Astrocyte (in vitro differentiated cells and primary cell): ENCODE results near the gene MAGI3. TPM values are rescaled to one million over a fixed set of nuclear protein-coding genes. Genes with fewer than 3 reads are reported as not detected.

Source experiments
- DNase-seq: peaks from one replicate; pipeline ENCODE4 v3.0.0-alpha.2; 2010; ENCODE audit warnings: low read depth
- FAIRE-seq: peaks from 2 replicates; lab custom pipeline; 2011; peaks lifted over from hg19 to GRCh38; lab: Jason Lieb, UNC
- H2AFZ ChIP-seq: 2 replicates; pipeline ENCODE4 v1.6.0; 2012; ENCODE audit warnings: low read depth, low read length, inconsistent platforms
- H3K27ac ChIP-seq: 2 replicates; pipeline ENCODE4 v1.5.1; 2011; ENCODE audit warnings: low read depth, low read length, inconsistent platforms
- H3K27me3 ChIP-seq: 2 replicates; pipeline ENCODE4 v1.6.0; 2011; ENCODE audit warnings: low read length, inconsistent platforms; ENCODE audit not compliant: insufficient read depth
- H3K36me3 ChIP-seq: 2 replicates; pipeline ENCODE4 v1.5.1; 2011; ENCODE audit warnings: low read length, inconsistent platforms; ENCODE audit not compliant: insufficient read depth
- H3K4me1 ChIP-seq: 2 replicates; pipeline ENCODE4 v1.5.1; 2011; ENCODE audit warnings: low read length, inconsistent platforms; ENCODE audit not compliant: insufficient read depth
- H3K4me2 ChIP-seq: 2 replicates; pipeline ENCODE4 v1.6.0; 2012; ENCODE audit warnings: low read length, inconsistent platforms
- H3K4me3 ChIP-seq: 2 replicates; pipeline ENCODE4 v1.5.1; 2011; ENCODE audit warnings: low read depth, mild to moderate bottlenecking, low read length, inconsistent platforms; ENCODE audit not compliant: insufficient read depth
- H3K79me2 ChIP-seq: 2 replicates; pipeline ENCODE4 v1.6.0; 2012; ENCODE audit warnings: mild to moderate bottlenecking, low read length, inconsistent platforms; ENCODE audit not compliant: insufficient read depth
- H3K9ac ChIP-seq: 2 replicates; pipeline ENCODE4 v1.6.0; 2012; ENCODE audit warnings: mild to moderate bottlenecking, low read length, inconsistent platforms
- H3K9me3 ChIP-seq: 2 replicates; pipeline ENCODE4 v1.5.1; 2012; ENCODE audit warnings: low read depth, mild to moderate bottlenecking, low read length, inconsistent platforms; ENCODE audit not compliant: insufficient read depth
- H4K20me1 ChIP-seq: 2 replicates; pipeline ENCODE4 v1.6.0; 2012; ENCODE audit warnings: low read length, inconsistent platforms; ENCODE audit not compliant: insufficient read depth
- H3K27ac Mint-ChIP-seq: one replicate; pipeline ENCODE4 v1.8.0; 2021; ENCODE audit warnings: mild to moderate bottlenecking, mixed read lengths; ENCODE audit not compliant: unreplicated experiment
- H3K27me3 Mint-ChIP-seq: one replicate; pipeline ENCODE4 v1.8.0; 2021; ENCODE audit warnings: low read depth, mixed read lengths; ENCODE audit not compliant: unreplicated experiment
- H3K36me3 Mint-ChIP-seq: one replicate; pipeline ENCODE4 v1.8.0; 2021; ENCODE audit warnings: low read depth, mixed read lengths; ENCODE audit not compliant: unreplicated experiment
- H3K4me1 Mint-ChIP-seq: one replicate; pipeline ENCODE4 v1.8.0; 2021; ENCODE audit warnings: low read depth, mixed read lengths; ENCODE audit not compliant: unreplicated experiment
- H3K4me3 Mint-ChIP-seq: one replicate; pipeline ENCODE4 v1.8.0; 2021; ENCODE audit warnings: mild to moderate bottlenecking, moderate library complexity, mixed read lengths; ENCODE audit not compliant: unreplicated experiment
- H3K9me3 Mint-ChIP-seq: one replicate; pipeline ENCODE4 v1.8.0; 2021; ENCODE audit warnings: mild to moderate bottlenecking, mixed read lengths; ENCODE audit not compliant: unreplicated experiment
- CTCF ChIP-seq: IDR thresholded peaks from 2 replicates; pipeline ENCODE4 v1.5.1; 2011; ENCODE audit warnings: low read depth, mild to moderate bottlenecking, inconsistent platforms, low read length, moderate library complexity; ENCODE audit not compliant: insufficient read depth
- EZH2 ChIP-seq: IDR thresholded peaks from 2 replicates; pipeline ENCODE4 v1.6.1; 2012; ENCODE audit warnings: mild to moderate bottlenecking, low read length, inconsistent platforms; ENCODE audit not compliant: insufficient read depth
- total RNA-seq: library from RNA; stranded (reverse); gene quantifications from 2 replicates; pipeline ENCODE4 v1.2.1, GENCODE V29; 2021

MAGI3 gene
- total RNA-seq, 1 donor from 2014 or later = 16.5 TPM

- no peak for DNase-seq
- Histone ChIP-seq H3K79me2 (peaks cover 71% of the 10 kb centered on the region), H3K9ac (no peak overlapping the region), H2AFZ (no peak overlapping the region), H3K4me3 (no peak overlapping the region), H3K36me3 (no peaks in the 10 kb centered on the region), H3K27me3 (no peaks in the 10 kb centered on the region), H3K4me2 (no peak overlapping the region), H3K27ac (no peak overlapping the region), H3K4me1 (peaks cover 6% of the 10 kb centered on the region), H3K9me3 (no peaks in the 10 kb centered on the region), H4K20me1 (peaks cover 12% of the 10 kb centered on the region)
- peaks cover 19% of the 10 kb centered on the region for H3K4me1 Mint-ChIP-seq
- no peaks in the 10 kb centered on the region for H3K36me3 Mint-ChIP-seq
- H3K27me3 Mint-ChIP-seq = no peaks in the 10 kb centered on the region
- H3K9me3 Mint-ChIP-seq = no peaks in the 10 kb centered on the region
- TF ChIP-seq CTCF = no peak
- no peak for TF ChIP-seq EZH2
- H3K4me3 Mint-ChIP-seq = no peak overlapping the region
- no peak for FAIRE-seq
- H3K27ac Mint-ChIP-seq = no peak overlapping the region
Observed at GRCh38 chr1:113401067-113401466, 10.8 kb downstream of the MAGI3 start.

DNA sequence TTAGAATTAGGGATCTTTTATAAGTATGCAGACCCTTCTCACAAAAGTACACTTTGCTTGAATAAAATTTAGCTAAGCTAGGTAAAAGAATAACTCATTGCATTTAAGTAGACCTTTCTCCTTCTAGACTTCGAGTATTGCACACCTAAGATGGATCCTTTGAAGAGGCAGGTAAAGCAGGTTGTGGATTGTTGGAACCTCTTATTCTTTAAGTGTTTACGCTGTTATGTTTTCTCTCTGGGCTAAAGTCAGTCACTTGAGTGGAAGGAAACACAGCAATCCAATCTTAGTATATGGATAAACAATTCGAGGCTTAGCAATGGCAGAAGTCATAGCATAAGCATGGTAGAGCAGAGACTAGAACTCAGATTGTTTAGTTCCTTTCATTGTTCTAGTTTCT is 11.4 kb downstream of the MAGI3 start:
- no peak overlapping the region for H3K27ac ChIP-seq
- H4K20me1 ChIP-seq = peaks cover 12% of the 10 kb centered on the region
- no peaks in the 10 kb centered on the region for H3K9me3 Mint-ChIP-seq
- no peaks in the 10 kb centered on the region for H3K27me3 ChIP-seq
- no peaks in the 10 kb centered on the region for H3K27me3 Mint-ChIP-seq
- H3K36me3 ChIP-seq = no peaks in the 10 kb centered on the region
- H3K4me2 ChIP-seq = no peak overlapping the region
- H3K4me1 ChIP-seq = peaks cover 3% of the 10 kb centered on the region
- DNase-seq (no peak), FAIRE-seq (no peak)
- no peaks in the 10 kb centered on the region for H3K9me3 ChIP-seq
- peaks cover 16% of the 10 kb centered on the region for H3K4me1 Mint-ChIP-seq
- H3K36me3 Mint-ChIP-seq = no peaks in the 10 kb centered on the region
- no peak overlapping the region for H3K9ac ChIP-seq
- H3K4me3 Mint-ChIP-seq = no peak overlapping the region
- H3K4me3 ChIP-seq = no peak overlapping the region
- no peak overlapping the region for H3K27ac Mint-ChIP-seq
- H2AFZ ChIP-seq = no peak overlapping the region
- H3K79me2 ChIP-seq = peaks cover 69% of the 10 kb centered on the region
- no peak for TF ChIP-seq EZH2
- TF ChIP-seq CTCF = no peak

DNA sequence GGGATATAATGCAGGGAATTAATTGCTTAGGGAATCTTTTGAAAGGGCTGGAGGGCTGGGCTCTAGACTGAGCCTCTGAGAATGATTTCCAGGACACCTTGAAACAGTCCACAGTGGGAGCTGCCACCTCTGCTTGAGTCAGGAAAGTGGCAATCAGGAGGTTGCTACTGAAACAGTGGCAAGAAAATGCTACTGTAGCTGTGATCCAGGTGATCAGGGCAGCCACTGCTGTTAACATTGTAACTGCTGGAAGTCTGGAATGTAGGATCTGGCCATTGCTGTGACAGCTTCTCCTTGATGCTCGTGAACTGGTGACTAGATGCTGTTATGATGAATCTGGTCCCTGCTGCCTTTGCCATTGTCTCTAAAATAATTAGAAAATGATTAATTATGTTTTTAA is 12.8 kb downstream of the MAGI3 start:
- Histone ChIP-seq H3K4me1 (no peaks in the 10 kb centered on the region), H3K79me2 (peaks cover 60% of the 10 kb centered on the region), H3K27me3 (no peaks in the 10 kb centered on the region), H3K4me3 (no peak overlapping the region), H3K36me3 (no peaks in the 10 kb centered on the region), H3K9ac (no peak overlapping the region), H3K27ac (no peak overlapping the region), H2AFZ (no peak overlapping the region), H3K9me3 (no peaks in the 10 kb centered on the region), H4K20me1 (peaks cover 12% of the 10 kb centered on the region), H3K4me2 (no peak overlapping the region)
- Mint-ChIP-seq H3K4me1 (peaks cover 11% of the 10 kb centered on the region), H3K9me3 (no peaks in the 10 kb centered on the region), H3K4me3 (no peak overlapping the region), H3K27ac (no peak overlapping the region), H3K27me3 (no peaks in the 10 kb centered on the region), H3K36me3 (no peaks in the 10 kb centered on the region)
- no peak for FAIRE-seq
- no peak for DNase-seq
- TF ChIP-seq CTCF = no peak
- TF ChIP-seq EZH2 = no peak
